Panc1 (cell line): ENCODE results near the gene SLC31A2. TPM values are rescaled to one million over a fixed set of nuclear protein-coding genes. Genes with fewer than 3 reads are reported as not detected.

Experiments used
- ATAC-seq: fragments of 200-7000 bp; cut with Tn5 transposase; 2 replicates; pipeline ENCODE4 v1.9.1; 2020; ENCODE audit warnings: mild to moderate bottlenecking, moderate library complexity
- BruUV-seq: library from RNA; stranded (reverse); fragments of 400-500 nt; replicated peaks from 2 replicates; lab custom pipeline; 2021; lab: Mats Ljungman, UMichigan
- CTCF ChIA-PET: fragments of 300-600 bp; sonication (Branson Sonifier 250); formaldehyde crosslinking; loops from one replicate; lab custom pipeline; 2022; ENCODE audit warnings: antibody characterized with exemption; lab: Charles Lee
- POLR2A ChIA-PET: fragments of 300-600 bp; sonication (Branson Sonifier 250); formaldehyde crosslinking; loops from one replicate; lab custom pipeline; 2022; ENCODE audit warnings: antibody characterized with exemption; lab: Charles Lee
- DNase-seq: peaks from one replicate; pipeline ENCODE4 v3.0.0-alpha.2; 2010; ENCODE audit warnings: low read depth, low spot score
- H3K27ac ChIP-seq: 2 replicates; pipeline ENCODE4 v1.5.1; 2011; ENCODE audit warnings: mild to moderate bottlenecking, low read length, inconsistent platforms
- H3K27me3 ChIP-seq: fragments of 200-500 bp; sonication (Bioruptor generic); 2 replicates; pipeline ENCODE4 v1.6.0; 2014; ENCODE audit warnings: low read length, inconsistent platforms; ENCODE audit not compliant: control insufficient read depth, insufficient read depth
- H3K36me3 ChIP-seq: fragments of 200-500 bp; sonication (Bioruptor generic); 2 replicates; pipeline ENCODE4 v1.5.1; 2014; ENCODE audit warnings: inconsistent platforms, mild to moderate bottlenecking, low read length, moderate library complexity; ENCODE audit not compliant: control insufficient read depth, insufficient read depth
- H3K4me1 ChIP-seq: 2 replicates; pipeline ENCODE4 v1.5.1; 2011; ENCODE audit warnings: inconsistent platforms, mild to moderate bottlenecking, low read length, moderate library complexity; ENCODE audit not compliant: control insufficient read depth, insufficient read depth
- H3K4me3 ChIP-seq, 2 experiments: 2 replicates each; pipeline ENCODE4 v1.5.1; 2011 to 2012; ENCODE audit warnings: low read depth in 2 of 2, low read length in 2 of 2, mild to moderate bottlenecking in 2 of 2, inconsistent platforms in 1 of 2, moderate library complexity in 1 of 2
- H3K9me3 ChIP-seq: fragments of 200-500 bp; sonication (Bioruptor generic); 2 replicates; pipeline ENCODE4 v1.5.1; 2014; ENCODE audit warnings: low read depth, mild to moderate bottlenecking, inconsistent platforms, low read length, moderate library complexity; ENCODE audit not compliant: control insufficient read depth, insufficient read depth
- CTCF ChIP-seq: fragments of 450-650 bp; IDR thresholded peaks from 2 replicates; pipeline ENCODE4 v1.5.1; 2017; ENCODE audit warnings: mild to moderate bottlenecking
- POLR2AphosphoS5 ChIP-seq: IDR thresholded peaks from 2 replicates; pipeline ENCODE4 v1.6.1; 2012; ENCODE audit warnings: mild to moderate bottlenecking, low read depth, low read length, moderate library complexity
- REST ChIP-seq, 2 experiments: IDR thresholded peaks; 2 replicates each; pipeline ENCODE4 v1.6.1; 2011 to 2012; ENCODE audit warnings: low read depth in 2 of 2, control low read depth in 1 of 2, low read length in 1 of 2, mild to moderate bottlenecking in 1 of 2, moderate library complexity in 1 of 2; ENCODE audit not compliant: insufficient read depth in 1 of 2
- SIN3A ChIP-seq: IDR thresholded peaks from 2 replicates; pipeline ENCODE4 v1.6.1; 2012; ENCODE audit warnings: low read depth, mild to moderate bottlenecking, low read length, moderate library complexity, borderline replicate concordance; ENCODE audit not compliant: insufficient read depth
- TCF7L2 ChIP-seq: IDR thresholded peaks from 2 replicates; pipeline ENCODE4 v1.6.1; 2011; ENCODE audit warnings: mild to moderate bottlenecking, low read depth, low read length, inconsistent platforms
- in situ Hi-C: cut with HindIII; loops from 2 replicates; pipeline ENCODE4 v1.10.0; 2016; ENCODE audit warnings: low sequenced_read_pairs, low pct_unique_long_range_greater_than_20kb
- intact Hi-C: fragments of 100-400 bp; cut with micrococcal nuclease; formaldehyde crosslinking; loops from one replicate; pipeline ENCODE4 v1.10.0; 2022; ENCODE audit not compliant: unreplicated experiment
- total RNA-seq: library from RNA; stranded (reverse); gene quantifications from one replicate; pipeline ENCODE4 v1.2.1, GENCODE V29; 2021; ENCODE audit not compliant: unreplicated experiment

Gene SLC31A2
- total RNA-seq, 1 experiment from 2014 or later: 5.3 TPM

- no peak for ATAC-seq
- no peak overlapping the region for H3K27ac ChIP-seq
- intact Hi-C loops (no loop called here), in situ Hi-C loops (no loop called here)
- no peak for TF ChIP-seq TCF7L2
- no peak for TF ChIP-seq POLR2AphosphoS5
- TF ChIP-seq REST (IDR thresholded peaks at IDR 0.05; ENCODE audit: insufficient read depth in 1 of 2, low read depth in 2 of 2, low read length in 1 of 2): no peak
- no peak for TF ChIP-seq CTCF
- TF ChIP-seq SIN3A: no peak
- H3K4me1 ChIP-seq: no peaks in the 10 kb centered on the region
- POLR2A ChIA-PET: no interaction called here
- no peaks in the 10 kb centered on the region for H3K27me3 ChIP-seq
- H3K9me3 ChIP-seq: no peaks in the 10 kb centered on the region
- DNase-seq: no peak
- no peak overlapping the region for H3K4me3 ChIP-seq
- no TSS peak for BruUV-seq
- CTCF ChIA-PET: no interaction called here
- H3K36me3 ChIP-seq: peaks cover 4% of the 10 kb centered on the region
Observed at GRCh38 chr9:113181165-113181564, 30.4 kb downstream of the SLC31A2 start.

- CTCF ChIA-PET: no interaction called here
- TF ChIP-seq CTCF (no peak), SIN3A (no peak), TCF7L2 (no peak), POLR2AphosphoS5 (no peak), REST (IDR thresholded peaks at IDR 0.05; ENCODE audit: insufficient read depth in 1 of 2, low read depth in 2 of 2, low read length in 1 of 2) (no peak)
- DNase-seq: no peak
- BruUV-seq: no TSS peak
- ATAC-seq: no peak
- H3K4me1 ChIP-seq: no peaks in the 10 kb centered on the region
- H3K27me3 ChIP-seq: no peaks in the 10 kb centered on the region
- POLR2A ChIA-PET: no interaction called here
- intact Hi-C loops (no loop called here), in situ Hi-C loops (no loop called here)
- H3K27ac ChIP-seq: no peak overlapping the region
- peaks cover 6% of the 10 kb centered on the region for H3K36me3 ChIP-seq
- no peaks in the 10 kb centered on the region for H3K9me3 ChIP-seq
- H3K4me3 ChIP-seq: no peak overlapping the region
Observed at GRCh38 chr9:113183956-113184488, 33.2 kb downstream of the SLC31A2 start.
